ENCODE data around the gene LRRC45. TPM values are rescaled to one million over a fixed set of nuclear protein-coding genes. Genes with fewer than 3 reads are reported as not detected.

LRRC45 gene
- polyA plus RNA-seq, 1 experiment: 3.4 TPM

GRCh38 chr17:82016875-82017459 is 6.1 kb upstream of the LRRC45 start:
- Histone ChIP-seq H3K27ac (ENCODE audit: low read depth, low read length) (no peak overlapping the region), H3K27me3 (ENCODE audit: control insufficient read depth, insufficient read depth, low read length) (no peaks in the 10 kb centered on the region), H3K4me3 (ENCODE audit: low read depth, low read length) (no peak overlapping the region), H3K9me3 (ENCODE audit: control insufficient read depth, insufficient read depth, low read length) (no peaks in the 10 kb centered on the region; the same call in 1 of the 2 replicates)
- DNase-seq (ENCODE audit: low read depth, low spot score): no peak
- CTCF ChIA-PET: no interaction called here
- POLR2A ChIA-PET: interaction anchor here (0.7 kb wide), 1 partner anchor 38 kb away, joined by 4 read pairs; no protein-coding TSS in a partner anchor
- TF ChIP-seq CTCF (IDR thresholded peaks at IDR 0.05; ENCODE audit: low read depth, low read length): no peak

- DNase-seq (ENCODE audit: low read depth, low spot score): no peak
- no peaks in the 10 kb centered on the region for H3K27me3 ChIP-seq (ENCODE audit: control insufficient read depth, insufficient read depth, low read length)
- no peak for TF ChIP-seq CTCF (IDR thresholded peaks at IDR 0.05; ENCODE audit: low read depth, low read length)
- no peak overlapping the region for H3K4me3 ChIP-seq (ENCODE audit: low read depth, low read length)
- CTCF ChIA-PET: no interaction called here
- no peak overlapping the region for H3K27ac ChIP-seq (ENCODE audit: low read depth, low read length)
- POLR2A ChIA-PET: no interaction called here
- H3K9me3 ChIP-seq (ENCODE audit: control insufficient read depth, insufficient read depth, low read length): no peaks in the 10 kb centered on the region; the same call in 1 of the 2 replicates
Observed at GRCh38 chr17:82017612-82018151, 5.4 kb upstream of the LRRC45 start.

- no peak overlapping the region for H3K27ac ChIP-seq (ENCODE audit: low read depth, low read length)
- no peaks in the 10 kb centered on the region for H3K27me3 ChIP-seq (ENCODE audit: control insufficient read depth, insufficient read depth, low read length)
- ChIA-PET CTCF (interaction anchor here (4.5 kb wide), 1 partner anchor 59 kb away, joined by 34 read pairs; no protein-coding TSS in a partner anchor), POLR2A (no interaction called here)
- DNase-seq (ENCODE audit: low read depth, low spot score): no peak
- no peak overlapping the region for H3K4me3 ChIP-seq (ENCODE audit: low read depth, low read length)
- H3K9me3 ChIP-seq (ENCODE audit: control insufficient read depth, insufficient read depth, low read length): no peaks in the 10 kb centered on the region; the same call in 1 of the 2 replicates
- TF ChIP-seq CTCF (IDR thresholded peaks at IDR 0.05; ENCODE audit: low read depth, low read length): no peak
Observed at GRCh38 chr17:82018152-82018988, 4.7 kb upstream of the LRRC45 start.

GRCh38 chr17:82018989-82019689 is 4.0 kb upstream of the LRRC45 start:
- CTCF ChIA-PET: interaction anchor here (0.6 to 4.5 kb wide), 8 partner anchors 11 to 150 kb away, joined by 3 to 34 read pairs (median 4); partner anchors contain the start of genes DCXR and NOTUM
- TF ChIP-seq CTCF (IDR thresholded peaks at IDR 0.05; ENCODE audit: low read depth, low read length): no peak
- POLR2A ChIA-PET: interaction anchor here (0.9 kb wide), 1 partner anchor 19 kb away, joined by 3 read pairs; the partner anchor contains the start of gene DCXR
- no peak for DNase-seq (ENCODE audit: low read depth, low spot score)
- H3K27me3 ChIP-seq (ENCODE audit: control insufficient read depth, insufficient read depth, low read length): no peaks in the 10 kb centered on the region
- H3K27ac ChIP-seq (ENCODE audit: low read depth, low read length): no peak overlapping the region
- no peak overlapping the region for H3K4me3 ChIP-seq (ENCODE audit: low read depth, low read length)
- no peaks in the 10 kb centered on the region; the same call in 1 of the 2 replicates for H3K9me3 ChIP-seq (ENCODE audit: control insufficient read depth, insufficient read depth, low read length)

All from AG04450 (cell line).